ENCODE results near the gene CA10.

The CA10 gene

GRCh38 chr17:51730303-51731050 is 428.0 kb downstream of the CA10 start:
- no peak for DNase-seq (ENCODE audit: low read depth in 2 of 2)

DNA sequence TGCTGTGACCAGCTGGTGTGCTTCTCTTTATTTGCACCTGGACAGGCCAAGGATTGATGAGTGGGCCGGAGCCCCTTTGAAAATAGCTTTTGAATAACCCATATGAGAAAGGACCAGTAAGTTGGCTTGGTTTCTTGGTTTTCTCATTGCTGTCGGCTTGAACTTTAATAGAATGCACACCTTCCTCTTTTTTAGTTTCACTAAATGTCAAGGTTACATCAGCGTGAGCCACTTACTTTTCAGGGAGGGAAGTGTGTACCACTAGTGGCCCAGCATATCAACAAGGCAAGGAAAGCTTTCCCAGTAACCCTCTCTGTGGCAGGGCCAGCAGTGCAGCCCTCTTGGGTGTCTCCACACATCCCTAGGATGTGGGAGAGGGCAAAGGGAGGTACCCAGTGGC is 433.3 kb downstream of the CA10 start:
- no peak for DNase-seq (ENCODE audit: low read depth in 2 of 2)

DNA sequence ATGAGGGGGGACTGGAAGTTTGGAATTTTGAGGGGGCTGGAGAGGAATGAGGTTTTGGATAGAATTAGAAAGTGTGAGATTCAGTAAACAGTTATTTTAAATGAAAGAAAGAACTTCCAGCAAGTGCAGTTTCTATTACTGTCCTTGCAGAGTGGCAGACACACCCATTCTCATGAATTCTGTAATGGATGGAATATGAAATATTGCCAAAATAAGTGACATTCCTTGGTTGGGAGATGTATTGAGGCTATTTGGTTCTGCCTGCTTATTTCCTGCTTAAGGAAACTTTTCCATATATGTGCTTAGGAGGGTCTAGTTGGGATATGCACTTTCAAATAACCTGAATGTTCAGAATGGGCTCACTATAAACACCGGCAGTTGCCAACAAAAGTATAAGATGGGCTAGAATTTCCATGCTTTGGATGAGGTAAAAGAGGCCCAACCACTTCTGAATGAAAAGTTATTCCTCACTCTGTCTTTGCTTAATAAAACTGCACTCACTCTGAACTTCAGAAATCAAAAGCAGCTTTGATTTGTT is 434.4 kb downstream of the CA10 start:
- no peak for DNase-seq (ENCODE audit: low read depth in 2 of 2)

- DNase-seq (ENCODE audit: low read depth in 2 of 2), result no peak
Observed at GRCh38 chr17:51722994-51723393, 435.5 kb downstream of the CA10 start.

DNA sequence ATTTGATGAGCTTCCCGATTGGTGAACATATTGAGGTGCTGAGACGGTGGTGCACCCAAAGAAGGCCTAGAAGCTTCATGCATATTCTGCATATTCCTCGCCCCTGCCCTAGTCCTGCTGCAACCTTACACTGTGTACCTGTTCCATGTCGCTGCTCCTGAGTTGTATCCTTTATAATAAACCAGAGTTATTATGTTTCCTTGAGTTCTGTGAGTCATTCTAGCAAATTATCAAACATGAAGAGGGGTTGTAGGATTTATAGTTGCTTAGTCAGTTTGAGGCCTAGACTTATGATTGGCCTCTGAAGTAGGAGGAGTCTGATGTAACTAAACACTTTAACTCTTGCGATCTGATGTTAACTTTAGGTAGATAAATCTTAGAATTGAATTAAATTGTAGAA is 436.8 kb downstream of the CA10 start:
- DNase-seq (ENCODE audit: low read depth in 2 of 2), result no peak

GRCh38 chr17:51720439-51720838 is 438.1 kb downstream of the CA10 start:
- no peak for DNase-seq (ENCODE audit: low read depth in 2 of 2)

DNA sequence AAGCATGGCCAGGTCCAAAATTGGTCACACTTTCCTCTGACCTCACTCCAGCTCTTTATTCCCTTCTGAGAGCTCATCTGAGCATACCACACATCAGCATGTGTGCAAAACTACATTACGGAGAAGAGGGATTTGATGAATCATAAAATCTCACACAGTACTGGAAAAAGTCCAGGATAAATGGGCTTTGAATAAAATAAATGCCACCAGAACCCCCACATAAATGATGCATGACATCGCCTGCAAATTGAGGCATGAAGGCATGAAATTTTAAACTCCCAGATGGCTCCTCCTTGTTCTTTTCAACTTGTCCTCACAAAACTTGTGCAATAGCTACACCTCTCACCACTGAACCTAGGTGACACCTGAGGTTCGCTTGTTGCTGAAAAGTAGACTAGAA is 439.5 kb downstream of the CA10 start:
- no peak for DNase-seq (ENCODE audit: low read depth in 2 of 2)

- DNase-seq (ENCODE audit: low read depth in 2 of 2), result no peak
Observed at GRCh38 chr17:51711581-51711980, 446.9 kb downstream of the CA10 start.

DNA sequence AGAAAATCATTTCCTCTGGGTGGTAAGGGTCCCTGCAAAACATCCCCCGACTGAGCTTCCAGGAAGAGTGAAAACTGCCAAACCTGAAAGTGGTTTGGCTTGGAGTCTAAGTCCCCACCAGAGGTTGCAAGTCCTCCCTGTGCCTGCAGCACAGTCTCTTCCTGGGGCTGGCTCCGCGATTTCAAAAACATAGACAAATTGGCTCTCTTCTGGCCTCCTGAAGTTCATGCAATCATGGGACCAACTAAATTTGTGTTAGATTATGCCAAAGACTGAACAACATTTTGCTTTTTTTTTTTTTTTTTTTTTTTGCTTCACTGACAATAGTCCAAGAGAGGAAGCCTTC is 447.9 kb downstream of the CA10 start:
- DNase-seq (ENCODE audit: low read depth in 2 of 2), result no peak

GRCh38 chr17:51709694-51710633 is 448.6 kb downstream of the CA10 start:
- DNase-seq (ENCODE audit: low read depth in 2 of 2), result no peak

GRCh38 chr17:51707216-51707615 is 451.3 kb downstream of the CA10 start:
- no peak for DNase-seq (ENCODE audit: low read depth in 2 of 2)

GRCh38 chr17:51706093-51706492 is 452.4 kb downstream of the CA10 start:
- no peak for DNase-seq (ENCODE audit: low read depth in 2 of 2)

DNA sequence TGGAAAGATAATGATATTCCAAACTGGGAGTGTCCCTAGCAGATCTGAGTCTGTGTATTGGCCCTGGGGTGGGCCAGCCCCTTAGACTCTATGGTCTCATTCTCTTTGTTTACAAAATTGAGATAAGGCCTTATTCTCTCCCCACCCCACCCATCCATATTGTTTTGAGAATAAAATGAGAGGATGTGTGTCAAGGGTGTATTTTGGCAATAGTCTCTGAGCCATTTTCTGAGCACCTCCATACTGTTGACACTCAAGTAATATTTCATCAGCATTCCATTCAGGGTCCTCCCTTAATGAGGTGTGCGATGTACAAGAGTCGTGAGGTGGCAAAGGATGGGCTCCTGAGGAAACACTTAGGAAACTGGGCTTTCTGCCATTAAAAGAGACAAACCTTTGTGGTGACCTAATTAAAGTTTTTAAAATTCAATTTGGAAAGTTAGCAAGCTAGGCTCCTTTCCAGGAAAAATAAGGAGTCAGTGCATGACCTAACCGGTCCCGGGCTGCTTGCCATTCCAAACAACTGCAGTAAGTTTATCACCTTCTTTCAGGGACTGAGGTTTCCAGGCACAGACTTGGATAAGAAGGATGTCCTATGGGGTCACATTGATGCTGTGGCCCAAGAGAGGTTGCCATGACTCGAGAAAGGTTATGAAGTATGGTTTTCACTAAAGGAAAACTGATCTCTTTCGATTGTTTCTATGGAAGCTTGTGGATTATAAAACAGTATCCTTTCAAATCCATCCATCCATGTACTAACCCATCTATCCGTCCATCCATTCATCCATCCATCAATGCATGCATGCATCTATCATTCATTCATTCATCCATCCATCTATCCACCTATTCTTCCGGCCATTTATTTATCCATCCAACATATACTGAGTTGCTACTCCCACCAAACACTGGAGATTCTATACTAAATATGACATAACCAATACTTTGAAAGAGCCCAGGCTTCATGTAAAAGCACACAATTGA is 454.9 kb downstream of the CA10 start:
- DNase-seq (ENCODE audit: low read depth in 2 of 2), result no peak

- DNase-seq (ENCODE audit: low read depth in 2 of 2), result no peak
Observed at GRCh38 chr17:51702963-51703360, 455.6 kb downstream of the CA10 start.

GRCh38 chr17:51701501-51701900 is 457.0 kb downstream of the CA10 start:
- DNase-seq (ENCODE audit: low read depth in 2 of 2), result no peak

DNA sequence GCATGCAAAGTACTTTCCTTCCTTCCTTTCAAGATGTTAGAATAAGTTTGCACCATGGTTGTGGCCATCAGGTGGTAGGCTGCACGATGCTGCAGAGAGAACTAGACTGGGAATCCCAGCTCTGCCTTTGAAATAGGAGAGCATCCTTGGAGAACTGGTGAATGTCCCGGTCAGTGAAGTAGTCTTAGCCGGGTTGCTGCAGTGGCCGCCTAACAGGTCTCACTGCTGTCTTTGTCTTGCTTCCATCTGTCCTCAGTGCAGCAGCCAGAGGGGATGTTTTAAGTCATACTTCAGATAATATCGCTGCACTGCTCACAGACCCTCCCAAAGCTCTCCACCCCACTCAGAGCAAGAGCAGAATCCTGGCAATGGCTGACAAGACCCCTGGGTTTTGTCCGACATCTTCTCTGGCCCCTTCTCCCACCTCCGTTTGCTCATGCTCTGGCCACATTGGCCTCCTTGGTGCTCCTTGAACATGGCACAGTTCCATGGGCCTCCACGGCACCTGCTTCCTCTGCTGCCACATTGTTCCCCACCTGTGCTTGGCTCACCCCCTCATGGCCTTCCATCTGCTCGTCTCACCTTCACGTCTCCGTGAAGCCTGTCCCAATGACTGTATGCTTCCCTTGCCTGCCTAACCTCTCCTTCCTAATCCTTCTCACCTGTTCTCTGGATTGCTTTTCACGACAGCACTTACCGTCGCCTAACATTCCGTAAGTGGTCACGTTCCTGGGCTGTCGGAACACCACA is 458.3 kb downstream of the CA10 start:
- no peak for DNase-seq (ENCODE audit: low read depth in 2 of 2)

DNA sequence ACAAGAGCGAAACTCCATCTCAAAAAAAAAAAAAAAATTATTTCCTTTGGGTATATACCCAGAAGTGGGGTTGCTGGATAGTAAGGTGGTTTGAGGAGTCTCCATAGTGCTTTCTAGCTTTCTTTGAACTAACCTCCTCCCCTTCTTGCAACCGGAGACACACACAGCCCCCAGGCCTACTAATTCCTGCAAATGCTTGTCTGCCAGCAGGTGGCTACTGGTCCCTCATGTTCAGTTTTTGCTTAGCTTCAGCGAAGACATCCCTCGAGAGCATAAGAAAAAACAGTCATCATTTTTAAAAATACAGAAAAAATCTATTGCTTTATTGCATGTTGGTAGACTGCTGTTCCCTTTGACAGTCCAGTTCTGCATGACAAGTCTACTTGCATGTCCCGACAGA is 459.2 kb downstream of the CA10 start:
- DNase-seq (ENCODE audit: low read depth in 2 of 2), result no peak

DNA sequence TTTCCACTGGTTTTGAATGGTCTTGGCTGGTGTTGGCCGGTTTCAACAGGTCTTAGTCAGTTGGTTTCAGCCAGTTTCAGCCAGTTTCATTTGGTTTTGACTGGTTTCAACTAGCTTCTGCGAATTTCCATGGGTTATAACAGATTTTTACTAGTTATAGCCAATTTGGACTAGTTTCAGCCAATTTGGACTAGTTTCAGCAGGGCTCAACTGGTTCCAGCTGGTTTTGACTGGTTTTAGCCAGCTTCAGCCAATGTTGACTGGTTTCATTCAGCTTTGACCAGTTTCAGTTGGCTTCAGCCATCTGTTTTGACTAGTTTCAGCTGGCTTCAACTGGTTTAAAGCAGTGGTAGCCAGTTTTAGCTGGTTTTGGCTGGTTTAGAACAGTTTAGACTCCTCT is 465.6 kb downstream of the CA10 start:
- no peak for DNase-seq (ENCODE audit: low read depth in 2 of 2)

DNA sequence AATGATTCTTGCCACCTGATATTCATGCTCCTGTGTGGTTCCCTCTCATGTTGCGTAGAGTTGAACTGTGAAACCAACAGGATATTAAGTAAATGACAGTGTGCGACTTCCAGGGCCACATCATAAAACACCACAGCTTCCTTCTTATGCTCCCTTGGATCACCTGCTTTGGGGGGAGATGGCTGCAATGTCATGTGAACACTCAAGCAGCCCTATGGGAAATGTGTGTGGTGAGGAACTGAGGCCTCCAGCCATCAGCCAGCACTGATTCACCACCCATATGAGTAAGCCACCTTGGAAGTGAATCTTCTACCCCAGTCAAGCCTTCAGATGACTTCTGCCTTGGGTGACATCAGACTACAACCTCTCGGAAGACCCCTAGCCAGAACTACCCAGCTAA is 470.6 kb downstream of the CA10 start:
- DNase-seq (ENCODE audit: low read depth in 2 of 2), result no peak

GRCh38 chr17:51685287-51685909 is 473.1 kb downstream of the CA10 start:
- no peak for DNase-seq (ENCODE audit: low read depth in 2 of 2)

DNA sequence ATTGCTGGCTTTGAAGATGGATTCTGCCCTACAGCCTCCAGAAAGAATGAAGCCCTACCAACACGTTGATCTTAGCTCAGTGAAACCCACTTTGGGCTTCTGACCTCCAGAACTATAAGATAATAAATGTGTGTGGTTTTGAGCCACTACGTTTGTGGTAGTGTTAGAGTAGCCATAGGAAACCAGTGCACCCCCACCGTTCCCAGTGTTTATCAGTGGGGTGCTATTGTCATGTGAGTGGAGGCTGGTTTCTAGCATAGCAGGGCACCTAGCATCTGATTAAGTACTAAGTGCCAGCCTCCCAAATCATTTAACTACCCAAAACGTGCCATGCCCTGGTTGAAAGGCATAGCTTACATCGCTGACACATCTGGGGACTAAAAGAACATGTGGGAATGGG is 474.3 kb downstream of the CA10 start:
- DNase-seq (ENCODE audit: low read depth in 2 of 2), result no peak
